K562 (cell line): ENCODE results near the gene SDR39U1. TPM values are rescaled to one million over a fixed set of nuclear protein-coding genes. Genes with fewer than 3 reads are reported as not detected.

Source experiments
- ARHGAP35 ChIP-seq: fragments of 450-650 bp; IDR thresholded peaks from 2 replicates; pipeline ENCODE4 v1.6.1; 2018; ENCODE audit not compliant: partially characterized antibody
- CBFA2T2 ChIP-seq: fragments of 450-650 bp; conservative IDR thresholded peaks from 2 replicates; pipeline ENCODE4 v1.6.1; 2017; ENCODE audit warnings: mild to moderate bottlenecking
- CTCF ChIP-seq, 3 experiments: IDR thresholded peaks in 2 of 3; conservative IDR thresholded peaks in 1 of 3; 2 replicates each; pipeline ENCODE4 v1.5.1; 2011 to 2012; ENCODE audit warnings: low read length in 3 of 3, mild to moderate bottlenecking in 3 of 3, control low read depth in 2 of 3, improper control_type of control experiment in 1 of 3, inconsistent platforms in 1 of 3, low read depth in 1 of 3, mixed read lengths in 1 of 3, moderate library complexity in 1 of 3; ENCODE audit not compliant: insufficient read depth in 2 of 3
- HMGN3 ChIP-seq: IDR thresholded peaks from 2 replicates; pipeline ENCODE4 v1.6.1; 2011; ENCODE audit warnings: borderline replicate concordance, low read depth, mild to moderate bottlenecking, mixed read lengths, low read length; ENCODE audit not compliant: insufficient read length; ENCODE audit errors: extremely low read depth
- KLF13 ChIP-seq: fragments of 450-650 bp; IDR thresholded peaks from 2 replicates; pipeline ENCODE4 v1.6.1; 2016; ENCODE audit warnings: missing genetic modification characterization, low read depth, mild to moderate bottlenecking, missing compliant biosample characterization, moderate library complexity, borderline replicate concordance
- KLF16 ChIP-seq: IDR thresholded peaks from 2 replicates; pipeline ENCODE4 v1.6.1; 2016; ENCODE audit warnings: antibody characterized with exemption
- PRDM10 ChIP-seq: fragments of 450-650 bp; IDR thresholded peaks from 2 replicates; pipeline ENCODE4 v1.6.1; 2018; ENCODE audit not compliant: partially characterized antibody
- SRSF9 ChIP-seq: fragments of 200-400 bp; formaldehyde crosslinking; IDR thresholded peaks from 2 replicates; pipeline ENCODE4 v1.6.1; 2017; ENCODE audit warnings: low read depth, low read length, borderline replicate concordance
- SUPT5H ChIP-seq: fragments of 450-650 bp; IDR thresholded peaks from 2 replicates; pipeline ENCODE4 v1.6.1; 2016
- TAF9B ChIP-seq: fragments of 450-650 bp; IDR thresholded peaks from 2 replicates; pipeline ENCODE4 v1.6.1; 2018; ENCODE audit warnings: mild to moderate bottlenecking; ENCODE audit not compliant: partially characterized antibody
- ZNF830 ChIP-seq: fragments of 250-450 bp; sonication (Bioruptor Pico); IDR thresholded peaks from 2 replicates; pipeline ENCODE4 v1.5.0; 2021; ENCODE audit warnings: mild to moderate bottlenecking
- polyA plus RNA-seq, 8 experiments: library from polyadenylated mRNA; depleted of rRNA in 4 of 8; stranded (reverse) in 5 of 8; unstranded in 3 of 8; fragments of >200 nt; fragmentation: Nextera tagmentation in 2 of 8; fragmentation: Illumina TruSeq in 1 of 8; extraction: Ambion mirVana in 2 of 8; extraction: Trizol in 1 of 8; gene quantifications; 2 replicates each; pipeline versions ENCODE4 v1.2.1 to v1.2.3, GENCODE V29; 2011 to 2014; ENCODE audit warnings: inconsistent platforms in 1 of 8, missing spikeins in 1 of 8
- total RNA-seq, 7 experiments: library from RNA; depleted of rRNA in 6 of 7; stranded (reverse); fragments of >200 nt in 6 of 7; fragmentation: Illumina TruSeq in 2 of 7; extraction: Trizol in 2 of 7; gene quantifications; 2 replicates each; pipeline versions ENCODE4 v1.2.1 to v1.2.3, GENCODE V29; 2011 to 2021; ENCODE audit warnings: low replicate concordance in 1 of 7
- TF ChIP-seq, protein P1 (sequence below): IDR thresholded peaks from 2 replicates; pipeline ENCODE4 v1.6.1; 2011; ENCODE audit warnings: borderline replicate concordance, low read depth, mild to moderate bottlenecking, moderate library complexity, low read length; ENCODE audit not compliant: insufficient read depth, poor library complexity, severe bottlenecking

Gene SDR39U1
- total and polyA plus RNA-seq, 9 of the 15 experiments (the other 6 are each of a cell fraction or from before 2014, with no cell fraction given) = 10.4 to 56.1 (median 19.8) TPM

DNA sequence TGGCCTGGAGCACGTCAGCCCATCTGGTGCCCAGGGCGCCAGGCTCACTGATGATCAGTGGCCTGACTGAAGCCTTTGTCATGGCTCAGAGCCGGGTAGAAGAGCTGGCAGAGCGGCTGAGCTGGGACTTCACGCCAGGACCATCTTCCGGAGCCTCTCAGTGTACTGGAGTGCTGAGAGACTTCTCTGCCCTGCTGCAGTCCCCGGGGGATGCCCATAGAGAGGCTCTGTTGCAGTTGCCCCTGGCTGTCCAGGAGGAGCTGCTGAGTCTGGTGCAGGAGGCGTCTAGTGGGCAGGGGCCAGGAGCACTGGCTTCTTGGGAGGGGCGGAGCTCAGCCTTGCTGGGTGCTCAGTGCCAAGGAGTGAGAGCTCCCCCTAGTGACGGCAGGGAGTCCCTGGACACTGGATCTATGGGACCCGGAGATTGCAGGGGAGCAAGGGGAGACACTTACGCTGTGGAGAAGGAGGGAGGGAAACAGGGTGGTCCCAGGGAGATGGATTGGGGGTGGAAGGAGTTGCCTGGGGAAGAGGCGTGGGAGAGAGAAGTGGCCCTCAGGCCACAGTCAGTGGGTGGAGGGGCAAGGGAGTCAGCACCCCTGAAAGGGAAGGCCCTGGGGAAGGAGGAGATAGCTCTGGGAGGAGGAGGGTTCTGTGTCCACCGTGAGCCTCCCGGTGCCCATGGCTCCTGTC lies 10.9 kb downstream of the SDR39U1 start (continued):
- TF ChIP-seq PRDM10 (peak; percentile 29), ARHGAP35 (no peak), SUPT5H (peak; percentile 39; the same call in 1 of the 2 replicates), TAF9B (no peak), HMGN3 (no peak), CBFA2T2 (no peak), ZNF830 (CRISPR knock-in tag) (no peak), CTCF (IDR thresholded peaks at IDR 0.05 in 2 of 3, conservative IDR thresholded peaks at IDR 0.05 in 1 of 3; ENCODE audit: insufficient read depth in 2 of 3, low read depth in 1 of 3, low read length in 3 of 3) (peak; percentile 87 to 93 (median 91)), SRSF9 (no peak), KLF16 (0 out of 2 replicates have a peak, but pooled peaks have one; percentile 10), KLF13 (no peak)
- TF ChIP-seq, protein P1, sequence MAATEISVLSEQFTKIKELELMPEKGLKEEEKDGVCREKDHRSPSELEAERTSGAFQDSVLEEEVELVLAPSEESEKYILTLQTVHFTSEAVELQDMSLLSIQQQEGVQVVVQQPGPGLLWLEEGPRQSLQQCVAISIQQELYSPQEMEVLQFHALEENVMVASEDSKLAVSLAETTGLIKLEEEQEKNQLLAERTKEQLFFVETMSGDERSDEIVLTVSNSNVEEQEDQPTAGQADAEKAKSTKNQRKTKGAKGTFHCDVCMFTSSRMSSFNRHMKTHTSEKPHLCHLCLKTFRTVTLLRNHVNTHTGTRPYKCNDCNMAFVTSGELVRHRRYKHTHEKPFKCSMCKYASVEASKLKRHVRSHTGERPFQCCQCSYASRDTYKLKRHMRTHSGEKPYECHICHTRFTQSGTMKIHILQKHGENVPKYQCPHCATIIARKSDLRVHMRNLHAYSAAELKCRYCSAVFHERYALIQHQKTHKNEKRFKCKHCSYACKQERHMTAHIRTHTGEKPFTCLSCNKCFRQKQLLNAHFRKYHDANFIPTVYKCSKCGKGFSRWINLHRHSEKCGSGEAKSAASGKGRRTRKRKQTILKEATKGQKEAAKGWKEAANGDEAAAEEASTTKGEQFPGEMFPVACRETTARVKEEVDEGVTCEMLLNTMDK = peak; percentile 50
- TF ChIP-seq, all 486 proteins: peak for 31
